ENCODE results near the gene HHAT. TPM values are rescaled to one million over a fixed set of nuclear protein-coding genes. Genes with fewer than 3 reads are reported as not detected.
A peak's percentile ranks its signal among the peaks of the same experiment; 100 is the strongest.

HHAT gene
- total RNA-seq, 1 donor from 2014 or later = 11.4 TPM

- H2AFZ ChIP-seq (ENCODE audit: low read depth, low read length) = no peak overlapping the region
- H3K9me3 ChIP-seq (ENCODE audit: insufficient read depth, low read depth, low read length) = no peaks in the 10 kb centered on the region
- no peak overlapping the region for H3K9ac ChIP-seq (ENCODE audit: low read length)
- H3K27me3 ChIP-seq (ENCODE audit: insufficient read depth, low read length) = no peaks in the 10 kb centered on the region
- H3K79me2 ChIP-seq (ENCODE audit: insufficient read depth, low read length) = no peaks in the 10 kb centered on the region
- no peak for FAIRE-seq
- H3K4me1 ChIP-seq (ENCODE audit: insufficient read depth, low read length) = peaks cover 40% of the 10 kb centered on the region
- peak overlapping the region; percentile 97 for H3K27ac ChIP-seq (ENCODE audit: low read depth, low read length)
- no peaks in the 10 kb centered on the region for H3K9me3 Mint-ChIP-seq (ENCODE audit: unreplicated experiment)
- no peaks in the 10 kb centered on the region for H4K20me1 ChIP-seq (ENCODE audit: insufficient read depth, low read length)
- H3K4me2 ChIP-seq (ENCODE audit: low read length) = no peak overlapping the region
- H3K36me3 Mint-ChIP-seq (ENCODE audit: low read depth, unreplicated experiment) = no peaks in the 10 kb centered on the region
- DNase-seq (ENCODE audit: low read depth) = no peak
- peaks cover 29% of the 10 kb centered on the region for H3K4me1 Mint-ChIP-seq (ENCODE audit: low read depth, unreplicated experiment)
- H3K36me3 ChIP-seq (ENCODE audit: insufficient read depth, low read length) = no peaks in the 10 kb centered on the region
- no peak for TF ChIP-seq EZH2 (IDR thresholded peaks at IDR 0.05; ENCODE audit: insufficient read depth, low read length)
- no peak for TF ChIP-seq CTCF (IDR thresholded peaks at IDR 0.05; ENCODE audit: insufficient read depth, low read depth, low read length)
- no peak overlapping the region for H3K4me3 ChIP-seq (ENCODE audit: insufficient read depth, low read depth, low read length)
- H3K27ac Mint-ChIP-seq (ENCODE audit: unreplicated experiment) = peak overlapping the region; percentile 99
- no peak overlapping the region for H3K4me3 Mint-ChIP-seq (ENCODE audit: unreplicated experiment)
- H3K27me3 Mint-ChIP-seq (ENCODE audit: low read depth, unreplicated experiment) = no peaks in the 10 kb centered on the region
Observed at GRCh38 chr1:210374600-210374953, 45.9 kb downstream of the HHAT start.

GRCh38 chr1:210376836-210377372 lies 48.2 kb downstream of the HHAT start:
- H3K36me3 ChIP-seq (ENCODE audit: insufficient read depth, low read length) = no peaks in the 10 kb centered on the region
- Mint-ChIP-seq H3K4me3 (ENCODE audit: unreplicated experiment) (no peak overlapping the region), H3K9me3 (ENCODE audit: unreplicated experiment) (no peaks in the 10 kb centered on the region), H3K4me1 (ENCODE audit: low read depth, unreplicated experiment) (peaks cover 33% of the 10 kb centered on the region), H3K36me3 (ENCODE audit: low read depth, unreplicated experiment) (no peaks in the 10 kb centered on the region), H3K27me3 (ENCODE audit: low read depth, unreplicated experiment) (no peaks in the 10 kb centered on the region), H3K27ac (ENCODE audit: unreplicated experiment) (peak overlapping the region; percentile 85)
- H3K9me3 ChIP-seq (ENCODE audit: insufficient read depth, low read depth, low read length) = no peaks in the 10 kb centered on the region
- H3K27me3 ChIP-seq (ENCODE audit: insufficient read depth, low read length) = no peaks in the 10 kb centered on the region
- peak overlapping the region; percentile 88 for H3K27ac ChIP-seq (ENCODE audit: low read depth, low read length)
- no peak for FAIRE-seq
- peak overlapping the region; percentile 68 for H3K4me2 ChIP-seq (ENCODE audit: low read length)
- TF ChIP-seq CTCF (IDR thresholded peaks at IDR 0.05; ENCODE audit: insufficient read depth, low read depth, low read length) (no peak), EZH2 (IDR thresholded peaks at IDR 0.05; ENCODE audit: insufficient read depth, low read length) (no peak)
- no peaks in the 10 kb centered on the region for H4K20me1 ChIP-seq (ENCODE audit: insufficient read depth, low read length)
- H2AFZ ChIP-seq (ENCODE audit: low read depth, low read length) = no peak overlapping the region
- no peak overlapping the region for H3K4me3 ChIP-seq (ENCODE audit: insufficient read depth, low read depth, low read length)
- peaks cover 40% of the 10 kb centered on the region for H3K4me1 ChIP-seq (ENCODE audit: insufficient read depth, low read length)
- H3K9ac ChIP-seq (ENCODE audit: low read length) = peak overlapping the region; percentile 74
- no peaks in the 10 kb centered on the region for H3K79me2 ChIP-seq (ENCODE audit: insufficient read depth, low read length)
- DNase-seq (ENCODE audit: low read depth) = peak; percentile 80

GRCh38 chr1:210377731-210378333 lies 49.1 kb downstream of the HHAT start:
- H3K4me2 ChIP-seq (ENCODE audit: low read length) = peak overlapping the region; percentile 68
- H3K4me1 ChIP-seq (ENCODE audit: insufficient read depth, low read length) = peaks cover 40% of the 10 kb centered on the region
- no peaks in the 10 kb centered on the region for H3K27me3 Mint-ChIP-seq (ENCODE audit: low read depth, unreplicated experiment)
- no peaks in the 10 kb centered on the region for H4K20me1 ChIP-seq (ENCODE audit: insufficient read depth, low read length)
- H3K9me3 Mint-ChIP-seq (ENCODE audit: unreplicated experiment) = no peaks in the 10 kb centered on the region
- H3K36me3 ChIP-seq (ENCODE audit: insufficient read depth, low read length) = no peaks in the 10 kb centered on the region
- TF ChIP-seq CTCF (IDR thresholded peaks at IDR 0.05; ENCODE audit: insufficient read depth, low read depth, low read length) (no peak), EZH2 (IDR thresholded peaks at IDR 0.05; ENCODE audit: insufficient read depth, low read length) (no peak)
- no peaks in the 10 kb centered on the region for H3K9me3 ChIP-seq (ENCODE audit: insufficient read depth, low read depth, low read length)
- H3K4me1 Mint-ChIP-seq (ENCODE audit: low read depth, unreplicated experiment) = peaks cover 31% of the 10 kb centered on the region
- H3K4me3 Mint-ChIP-seq (ENCODE audit: unreplicated experiment) = no peak overlapping the region
- peak overlapping the region; percentile 88 for H3K27ac ChIP-seq (ENCODE audit: low read depth, low read length)
- FAIRE-seq (peak; percentile 55), DNase-seq (ENCODE audit: low read depth) (peak; percentile 81)
- H3K27ac Mint-ChIP-seq (ENCODE audit: unreplicated experiment) = peak overlapping the region; percentile 85
- H2AFZ ChIP-seq (ENCODE audit: low read depth, low read length) = no peak overlapping the region
- no peaks in the 10 kb centered on the region for H3K27me3 ChIP-seq (ENCODE audit: insufficient read depth, low read length)
- H3K4me3 ChIP-seq (ENCODE audit: insufficient read depth, low read depth, low read length) = no peak overlapping the region
- peak overlapping the region; percentile 74 for H3K9ac ChIP-seq (ENCODE audit: low read length)
- no peaks in the 10 kb centered on the region for H3K36me3 Mint-ChIP-seq (ENCODE audit: low read depth, unreplicated experiment)
- no peaks in the 10 kb centered on the region for H3K79me2 ChIP-seq (ENCODE audit: insufficient read depth, low read length)
